Measurements from ENCODE around the gene ARHGAP29.
"Not testable (repeated sequence)": the region's sequence is repeated elsewhere in the genome, so short reads cannot be mapped to it uniquely, and the experiment has no call there.

GRCh38 chr1:94163249-94163648 is 74.1 kb downstream of the ARHGAP29 start:
- TF ChIP-seq, protein P1, sequence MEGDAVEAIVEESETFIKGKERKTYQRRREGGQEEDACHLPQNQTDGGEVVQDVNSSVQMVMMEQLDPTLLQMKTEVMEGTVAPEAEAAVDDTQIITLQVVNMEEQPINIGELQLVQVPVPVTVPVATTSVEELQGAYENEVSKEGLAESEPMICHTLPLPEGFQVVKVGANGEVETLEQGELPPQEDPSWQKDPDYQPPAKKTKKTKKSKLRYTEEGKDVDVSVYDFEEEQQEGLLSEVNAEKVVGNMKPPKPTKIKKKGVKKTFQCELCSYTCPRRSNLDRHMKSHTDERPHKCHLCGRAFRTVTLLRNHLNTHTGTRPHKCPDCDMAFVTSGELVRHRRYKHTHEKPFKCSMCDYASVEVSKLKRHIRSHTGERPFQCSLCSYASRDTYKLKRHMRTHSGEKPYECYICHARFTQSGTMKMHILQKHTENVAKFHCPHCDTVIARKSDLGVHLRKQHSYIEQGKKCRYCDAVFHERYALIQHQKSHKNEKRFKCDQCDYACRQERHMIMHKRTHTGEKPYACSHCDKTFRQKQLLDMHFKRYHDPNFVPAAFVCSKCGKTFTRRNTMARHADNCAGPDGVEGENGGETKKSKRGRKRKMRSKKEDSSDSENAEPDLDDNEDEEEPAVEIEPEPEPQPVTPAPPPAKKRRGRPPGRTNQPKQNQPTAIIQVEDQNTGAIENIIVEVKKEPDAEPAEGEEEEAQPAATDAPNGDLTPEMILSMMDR (IDR thresholded peaks at IDR 0.05), result not testable (repeated sequence)
- not testable (repeated sequence) for TF ChIP-seq POLR2A (IDR thresholded peaks at IDR 0.05; ENCODE audit: low read depth)
